SK-N-DZ (cell line): Measurements from ENCODE around the gene DNHD1. TPM values are rescaled to one million over a fixed set of nuclear protein-coding genes. Genes with fewer than 3 reads are reported as not detected.

Source experiments
- DNase-seq: peaks from one replicate; pipeline ENCODE4 v3.0.0-alpha.2; 2015; ENCODE audit warnings: low spot score
- polyA plus RNA-seq, 2 experiments: library from polyadenylated mRNA; depleted of rRNA; stranded (reverse); fragments of >200 nt; gene quantifications; 2 replicates each; pipeline ENCODE4 v1.2.3, GENCODE V29; 2014

Gene DNHD1
- polyA plus RNA-seq (2014; cell fraction: cytosol; rRNA removed): 1.8 and 5.8 TPM in 2 replicates
- polyA plus RNA-seq (2014; cell fraction: nucleus; rRNA removed): 18.9 and 35.9 TPM in 2 replicates

- no peak for DNase-seq
Measured at GRCh38 chr11:6497069-6497839, at the start of gene DNHD1. DNHD1 (plus strand) TSS chr11:6497280; CDS start chr11:6498216, 936 bp downstream.

GRCh38 chr11:6448574-6448973, 48.5 kb upstream of the DNHD1 start:
- DNase-seq: no peak

DNA sequence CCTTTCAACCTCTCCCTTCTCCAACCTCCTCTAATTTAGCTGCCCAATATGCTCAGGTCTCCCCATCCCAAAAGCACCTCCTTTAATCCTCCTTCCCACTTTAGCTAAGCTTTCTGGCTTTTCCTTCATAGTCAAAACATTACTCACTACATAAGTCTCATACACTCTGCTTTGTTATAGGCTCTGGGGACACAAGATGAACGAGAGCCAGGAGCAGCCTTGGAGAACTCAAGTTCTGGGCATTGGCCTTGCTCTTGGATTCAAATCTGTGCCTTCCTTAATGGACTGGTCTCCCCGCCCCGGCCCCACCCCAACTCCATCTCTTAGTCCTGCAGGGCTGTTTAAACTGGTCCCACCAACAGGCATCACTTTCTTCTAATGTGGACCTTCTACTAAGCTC, 44.9 kb upstream of the DNHD1 start:
- DNase-seq: no peak

DNA sequence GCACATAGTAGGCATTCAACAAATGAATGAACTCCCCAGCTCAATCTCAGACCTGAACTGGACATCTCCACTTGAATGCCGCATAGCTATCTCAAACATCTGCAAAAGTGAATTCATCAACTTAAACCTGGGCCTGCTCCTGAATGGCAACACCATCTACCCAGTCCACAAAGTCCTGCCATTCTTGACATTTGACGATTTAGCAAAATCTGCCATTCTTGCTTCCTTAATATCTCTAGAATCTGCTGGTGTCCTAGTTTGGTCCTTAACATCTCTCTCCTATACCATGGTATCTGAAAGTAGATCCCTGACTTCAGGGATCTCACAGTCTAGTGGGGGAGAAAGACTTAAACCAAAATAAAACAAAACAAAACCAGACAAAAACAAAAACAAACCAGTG, 43.9 kb upstream of the DNHD1 start:
- DNase-seq: no peak

- DNase-seq: no peak
Measured at GRCh38 chr11:6455070-6455469, 42.0 kb upstream of the DNHD1 start.

DNA sequence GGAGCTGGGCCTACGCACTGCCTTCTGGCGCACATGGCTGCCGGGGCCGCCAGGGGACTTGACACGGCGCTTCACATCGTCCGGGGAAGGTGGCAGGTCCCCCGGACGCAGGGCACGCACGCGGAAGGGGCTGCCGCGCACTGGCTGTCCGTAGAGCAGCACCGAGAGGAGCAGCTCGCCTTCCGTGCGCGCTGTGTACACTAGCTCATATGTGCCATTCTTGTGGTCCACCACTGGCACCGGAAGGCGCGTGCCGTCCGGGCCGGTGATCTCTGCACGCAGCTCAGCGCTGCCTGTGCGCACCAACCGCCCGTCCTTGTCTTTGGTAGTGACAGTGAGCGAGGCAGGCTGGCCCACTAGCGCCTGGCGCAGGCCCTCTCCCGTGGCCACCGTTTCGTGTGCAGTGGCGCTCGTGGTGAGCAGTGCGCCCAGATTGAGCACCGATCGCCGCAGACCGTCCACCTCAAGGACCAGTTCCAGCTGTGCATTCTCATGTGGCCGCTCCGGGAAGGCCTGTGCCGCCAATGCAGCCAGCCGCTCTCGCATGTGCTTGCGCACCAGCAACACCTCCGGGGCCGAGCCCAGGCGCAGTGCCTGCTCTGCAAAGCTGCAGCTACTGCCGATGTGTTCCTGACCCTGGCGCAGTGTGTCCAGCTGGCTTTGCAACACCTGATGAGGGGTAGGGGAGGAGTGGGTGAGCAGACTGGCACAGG, 40.6 kb upstream of the DNHD1 start:
- DNase-seq: no peak

GRCh38 chr11:6457581-6458320, 39.3 kb upstream of the DNHD1 start:
- no peak for DNase-seq

GRCh38 chr11:6458352-6459098, 38.6 kb upstream of the DNHD1 start:
- DNase-seq: no peak

- DNase-seq: no peak
Measured at GRCh38 chr11:6459099-6459450, 38.0 kb upstream of the DNHD1 start.

DNA sequence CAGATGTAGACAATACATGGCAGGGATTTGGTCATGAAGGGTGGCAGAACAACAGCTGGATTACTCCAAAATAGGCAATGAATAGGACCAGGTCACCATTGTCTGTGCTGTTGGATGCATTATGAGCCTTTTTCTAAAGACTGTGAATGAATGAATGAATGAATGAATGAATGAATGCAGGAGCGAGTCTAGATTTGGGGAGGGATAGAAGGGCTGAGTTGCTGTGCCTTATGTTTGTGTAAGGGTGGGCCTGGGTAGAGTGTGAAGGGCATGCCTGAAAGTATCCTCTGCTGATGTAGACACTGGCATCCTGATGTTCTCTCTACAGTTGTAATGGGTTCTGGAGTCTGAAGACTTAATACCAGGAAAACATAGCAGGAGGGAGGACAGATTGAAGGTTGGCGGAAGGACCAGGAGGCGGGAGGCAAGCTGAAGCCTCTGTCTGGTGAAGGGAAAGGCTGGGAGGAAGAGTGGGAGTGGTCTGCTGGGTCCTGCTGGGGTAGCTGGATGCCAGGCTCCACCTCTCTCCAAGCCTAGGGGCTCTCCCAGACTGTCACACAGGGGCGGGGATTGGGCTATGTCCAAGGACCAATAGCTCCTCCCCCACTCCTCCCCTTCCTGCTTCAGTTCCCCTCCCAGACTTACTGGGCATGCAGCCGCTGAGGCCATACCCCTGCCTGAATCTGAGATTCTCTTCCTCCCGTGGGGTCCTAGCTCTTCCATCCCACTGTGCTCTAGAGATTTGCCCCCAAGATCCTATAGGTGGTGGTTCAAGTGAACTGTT, 28.2 kb upstream of the DNHD1 start:
- peak; percentile 89 for DNase-seq

DNA sequence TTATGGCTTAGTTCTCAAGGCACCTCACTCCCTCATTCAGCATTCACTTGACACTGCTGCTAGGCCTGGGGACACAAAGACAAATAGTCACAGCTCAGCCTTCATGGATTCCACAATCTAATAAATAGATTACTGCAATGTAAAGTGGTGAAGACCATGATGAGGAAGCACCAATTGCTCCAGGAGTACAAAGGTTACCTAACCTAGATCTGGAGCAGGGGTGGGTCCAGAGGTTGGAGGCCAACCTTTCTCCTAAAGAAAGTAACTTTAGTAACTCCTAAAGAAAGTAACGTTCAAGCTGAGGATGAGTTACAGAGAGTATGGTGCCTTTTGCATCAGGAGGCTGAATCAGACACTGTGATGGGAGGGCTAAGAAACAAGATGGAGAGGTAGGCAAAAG, 27.5 kb upstream of the DNHD1 start:
- no peak for DNase-seq

DNA sequence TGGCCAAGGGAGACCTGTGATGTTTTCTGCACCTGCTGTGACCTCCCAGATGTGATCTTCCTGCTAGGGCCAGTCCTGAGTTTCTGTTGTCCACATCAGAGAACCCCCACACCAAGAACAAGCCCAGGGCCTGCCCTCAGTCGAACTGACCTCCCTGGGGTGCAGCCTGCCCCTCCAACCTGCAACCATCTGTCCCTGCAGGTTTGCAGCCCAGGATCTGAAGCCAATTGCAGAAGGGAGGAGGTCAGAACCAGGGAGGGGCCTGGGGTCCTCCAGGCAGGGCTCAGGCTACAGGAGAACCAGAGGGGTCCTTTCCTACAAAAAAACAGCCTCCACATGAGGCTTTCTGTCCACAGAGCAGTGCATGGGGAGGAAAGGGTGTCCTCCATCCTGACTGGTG, 24.1 kb upstream of the DNHD1 start:
- DNase-seq: no peak

GRCh38 chr11:6473451-6474412, 23.3 kb upstream of the DNHD1 start, which contains the start of gene TRIM3:
TRIM3 (minus strand) TSS chr11:6473941; CDS start chr11:6465695, 8,246 bp downstream.
- DNase-seq: peak; percentile 79

GRCh38 chr11:6474413-6474792, 22.7 kb upstream of the DNHD1 start:
- no peak for DNase-seq

GRCh38 chr11:6474806-6475500, 22.1 kb upstream of the DNHD1 start:
- DNase-seq: no peak

DNA sequence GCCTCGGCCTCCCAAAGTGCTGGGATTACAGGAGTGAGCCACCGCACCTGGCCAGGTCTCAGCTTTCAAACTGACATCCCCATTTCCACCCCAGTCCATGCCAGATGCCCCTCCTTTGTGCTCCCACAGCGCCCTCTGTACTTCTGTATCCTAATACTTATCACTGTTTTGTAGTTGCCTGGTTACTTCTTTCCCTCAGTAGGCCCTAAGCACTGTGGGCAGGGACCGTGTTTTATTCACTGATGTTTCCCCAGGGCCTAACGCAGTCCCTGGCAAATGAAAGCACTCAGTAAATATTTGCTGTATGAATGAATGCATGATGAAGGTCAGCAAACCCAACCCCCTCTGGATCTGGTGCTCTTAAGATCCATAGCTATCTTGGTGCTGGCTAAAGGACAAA, 21.1 kb upstream of the DNHD1 start:
- no peak for DNase-seq

DNA sequence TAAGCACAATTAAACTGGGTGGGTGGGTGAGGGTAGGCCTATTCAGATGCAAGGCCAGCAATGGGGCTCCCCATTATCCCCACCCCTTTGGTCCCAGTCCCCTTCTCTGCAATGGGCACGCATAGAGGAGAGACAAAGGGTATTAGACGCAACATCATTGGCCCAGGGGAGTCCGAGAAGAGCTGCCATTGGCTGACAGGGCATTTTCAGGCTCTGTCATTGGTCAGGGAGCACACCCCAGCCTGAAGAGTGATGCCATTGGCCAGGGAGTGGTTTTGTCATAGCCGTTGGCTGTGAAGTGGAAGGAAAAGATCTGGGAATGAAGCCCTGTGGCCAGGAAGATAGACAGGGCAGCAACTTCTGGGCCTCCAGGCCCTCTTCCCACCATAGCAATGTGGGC, 20.5 kb upstream of the DNHD1 start:
- no peak for DNase-seq

- no peak for DNase-seq
Measured at GRCh38 chr11:6480299-6480914, 16.7 kb upstream of the DNHD1 start.
